Measurements from ENCODE around the gene CIAPIN1.
"Not testable (repeated sequence)": the region's sequence is repeated elsewhere in the genome, so short reads cannot be mapped to it uniquely, and the experiment has no call there.

Gene CIAPIN1

DNA sequence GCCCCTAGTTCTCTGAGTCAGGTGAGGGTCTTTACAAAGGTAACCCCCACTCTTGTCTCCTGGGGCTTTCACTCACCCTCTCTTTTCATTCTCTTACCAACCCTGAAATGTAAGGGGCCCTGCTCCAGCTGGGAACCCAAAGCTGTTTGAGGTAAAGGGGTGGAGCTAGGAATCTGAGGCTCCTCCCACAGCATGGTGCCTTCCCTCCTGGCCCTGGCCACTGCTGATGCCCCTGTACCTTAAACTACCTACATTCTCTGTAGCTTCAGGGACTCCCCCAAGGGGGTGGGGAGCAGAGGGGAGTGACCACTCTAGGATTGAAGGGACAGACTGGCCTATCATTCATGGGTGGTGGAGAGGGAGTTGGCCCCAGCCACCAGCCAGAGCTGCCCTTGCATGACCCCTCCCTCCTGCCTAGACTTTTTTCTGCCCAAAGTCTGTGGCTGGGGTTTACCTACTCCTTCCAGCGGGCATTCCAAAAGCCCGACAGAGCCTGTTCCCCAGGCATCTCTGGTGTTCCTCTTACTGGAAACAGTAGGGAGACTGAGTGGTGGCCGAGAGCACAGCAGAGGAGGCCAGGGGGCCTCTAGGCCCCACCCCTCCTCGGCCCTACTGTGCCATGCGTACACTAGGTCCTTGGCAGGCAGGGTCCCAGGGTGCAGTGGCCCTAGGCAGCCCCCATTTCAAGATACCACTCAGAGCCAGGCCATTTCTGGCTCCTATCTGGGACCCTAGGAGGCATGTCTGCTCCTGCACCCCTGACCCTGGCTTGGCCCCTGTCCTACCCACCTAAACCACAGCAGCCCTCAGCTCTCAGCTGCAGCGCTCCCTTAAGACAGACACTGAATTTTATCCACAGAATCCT is 29.6 kb upstream of the CIAPIN1 start:
- no peak for DNase-seq

DNA sequence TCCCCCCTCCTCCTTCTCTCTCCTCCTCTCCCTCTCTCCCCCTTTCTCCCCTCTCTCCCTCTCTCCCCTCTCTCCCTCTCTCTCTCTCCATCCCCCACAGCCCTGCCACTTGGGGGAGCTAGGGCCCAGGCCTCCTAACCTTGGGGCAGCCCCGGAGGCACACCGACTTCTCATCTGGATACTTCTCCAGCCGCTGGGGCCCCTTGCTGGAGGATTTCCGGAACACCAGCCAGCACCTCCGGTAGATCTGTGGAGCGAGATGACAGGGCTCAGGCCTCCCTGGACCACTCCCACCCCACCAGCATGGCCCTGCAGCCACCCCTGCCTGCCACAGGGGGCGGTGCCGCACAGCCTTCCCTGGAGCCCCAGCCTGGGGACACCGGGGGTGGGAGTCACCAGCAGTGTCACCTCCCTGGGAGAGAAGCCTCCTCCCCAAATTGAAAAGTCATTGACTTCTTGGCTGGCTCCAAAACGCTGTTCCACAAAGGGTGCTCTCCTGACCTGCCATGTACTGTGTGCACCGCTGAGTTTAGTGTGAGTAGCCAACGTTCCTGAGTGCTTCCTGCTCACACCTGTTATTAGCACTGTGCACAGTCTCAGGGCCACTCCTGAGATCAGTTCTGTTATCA is 28.6 kb upstream of the CIAPIN1 start:
- DNase-seq: peak; percentile 90

DNA sequence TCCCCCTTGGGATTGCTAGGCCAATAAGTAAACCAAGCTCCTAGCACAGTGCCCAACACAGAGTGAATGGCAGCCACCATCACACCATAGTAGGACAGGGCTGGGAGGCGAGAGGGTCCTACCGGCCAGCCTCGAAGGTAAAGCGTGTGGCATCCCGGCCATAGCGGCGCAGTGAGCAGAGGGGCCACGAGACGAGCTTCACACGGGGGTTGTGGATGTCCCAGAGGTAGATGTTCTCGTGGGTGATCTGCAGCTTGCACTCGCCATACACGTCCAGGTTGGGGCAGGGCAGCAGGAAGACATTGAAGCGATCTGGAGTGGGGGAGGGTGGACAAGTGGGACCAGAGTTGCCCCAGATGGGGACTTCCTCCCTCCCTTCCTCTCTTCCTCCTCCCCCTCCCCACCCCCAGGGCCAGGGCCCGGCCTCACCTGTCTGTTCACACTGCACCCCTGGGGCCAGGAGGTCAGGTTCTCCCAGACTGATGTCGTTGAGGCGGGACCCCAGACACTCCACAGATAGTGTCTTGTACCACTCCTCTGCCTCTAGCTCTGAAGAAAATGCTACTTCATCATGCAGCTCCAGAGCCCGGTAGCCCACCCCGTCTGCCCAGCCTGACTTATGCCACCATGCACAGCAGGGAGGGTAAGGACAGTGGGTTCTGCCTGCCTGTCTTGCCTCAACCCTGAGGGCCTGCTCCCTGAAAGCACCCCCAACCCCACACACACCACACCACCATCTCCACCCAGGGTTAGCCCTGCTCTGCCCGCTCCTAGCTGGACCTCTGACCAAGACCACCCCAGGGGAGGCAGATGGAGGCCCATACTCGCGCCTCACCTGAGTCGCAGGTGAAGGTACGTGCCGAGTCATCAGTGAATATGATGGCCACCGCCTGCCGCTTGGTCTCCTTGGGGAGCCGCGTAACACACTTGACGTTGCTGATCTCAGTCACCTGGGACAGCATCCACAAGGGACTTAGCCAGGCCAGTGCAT is 27.8 kb upstream of the CIAPIN1 start:
- DNase-seq: no peak

DNA sequence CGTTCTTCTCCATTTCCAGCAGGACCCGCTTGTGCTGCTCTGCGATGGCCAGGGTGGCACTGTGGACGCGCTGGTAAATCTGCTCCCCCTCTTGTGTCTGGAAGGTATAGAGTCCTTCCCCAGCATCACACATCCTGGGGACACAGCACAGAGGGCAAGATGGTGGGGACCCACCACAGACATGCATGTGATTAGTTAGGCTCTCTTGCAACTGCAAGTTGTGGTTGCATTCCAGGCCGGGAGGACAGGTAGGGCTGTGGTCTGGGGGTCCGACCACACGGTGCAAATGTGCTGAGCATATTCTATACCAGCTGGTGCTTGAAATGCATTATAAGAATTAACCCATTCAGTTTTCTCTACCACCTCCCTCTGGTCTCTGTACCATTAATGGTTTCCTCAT is 26.7 kb upstream of the CIAPIN1 start:
- DNase-seq: no peak

DNA sequence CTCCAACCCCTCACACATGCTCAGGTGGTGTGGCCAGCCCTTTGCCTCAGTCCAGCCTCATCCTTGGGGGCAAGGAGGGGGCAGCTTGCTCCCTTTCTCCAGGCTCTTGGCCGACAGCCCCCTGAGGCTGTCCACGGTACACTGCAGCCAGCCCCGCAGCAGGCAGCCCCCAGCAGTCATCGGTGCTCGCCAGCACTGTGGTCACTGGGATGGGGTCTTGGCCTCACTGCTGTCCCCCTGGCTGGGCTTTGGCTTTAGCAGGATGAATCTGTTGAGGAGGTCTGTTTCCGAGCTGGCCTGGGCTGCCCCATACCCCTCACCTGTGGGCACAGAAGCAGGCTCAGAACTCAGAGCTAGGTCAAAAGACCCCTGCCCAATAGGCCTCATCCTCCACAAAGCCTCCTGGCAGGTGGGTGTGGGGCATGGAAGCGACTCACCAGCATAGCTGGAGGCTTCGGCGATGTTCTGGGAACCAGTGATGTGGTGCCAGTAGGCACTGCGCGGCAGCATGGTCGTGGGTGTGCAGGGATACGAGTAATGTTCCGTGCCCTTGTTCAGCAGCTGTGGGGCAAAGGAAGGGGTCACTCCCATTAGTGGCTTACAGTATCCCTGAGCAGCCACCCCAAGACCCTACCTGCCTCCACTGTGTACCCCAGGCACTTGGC is 26.1 kb upstream of the CIAPIN1 start:
- peak; percentile 53 for DNase-seq

DNA sequence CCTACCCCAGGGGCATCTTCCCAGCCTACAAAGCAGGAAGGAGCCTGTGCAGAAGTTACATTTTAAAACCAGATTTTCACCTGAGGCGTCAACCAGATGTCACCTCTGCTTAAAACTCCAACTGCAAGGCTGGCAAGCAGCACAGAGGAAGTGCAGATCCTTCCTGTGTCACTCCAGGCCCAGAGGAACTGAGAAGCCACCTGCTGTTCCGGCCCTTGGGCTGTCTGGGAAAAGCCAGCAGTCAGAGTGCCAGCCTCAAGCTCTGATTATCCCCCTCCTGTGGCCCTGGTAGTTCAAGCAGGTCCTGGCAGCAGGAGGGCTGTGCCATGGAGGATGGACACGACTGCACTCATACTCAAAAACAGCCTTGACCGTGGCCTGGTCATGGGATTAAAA is 25.5 kb upstream of the CIAPIN1 start:
- DNase-seq: no peak

DNA sequence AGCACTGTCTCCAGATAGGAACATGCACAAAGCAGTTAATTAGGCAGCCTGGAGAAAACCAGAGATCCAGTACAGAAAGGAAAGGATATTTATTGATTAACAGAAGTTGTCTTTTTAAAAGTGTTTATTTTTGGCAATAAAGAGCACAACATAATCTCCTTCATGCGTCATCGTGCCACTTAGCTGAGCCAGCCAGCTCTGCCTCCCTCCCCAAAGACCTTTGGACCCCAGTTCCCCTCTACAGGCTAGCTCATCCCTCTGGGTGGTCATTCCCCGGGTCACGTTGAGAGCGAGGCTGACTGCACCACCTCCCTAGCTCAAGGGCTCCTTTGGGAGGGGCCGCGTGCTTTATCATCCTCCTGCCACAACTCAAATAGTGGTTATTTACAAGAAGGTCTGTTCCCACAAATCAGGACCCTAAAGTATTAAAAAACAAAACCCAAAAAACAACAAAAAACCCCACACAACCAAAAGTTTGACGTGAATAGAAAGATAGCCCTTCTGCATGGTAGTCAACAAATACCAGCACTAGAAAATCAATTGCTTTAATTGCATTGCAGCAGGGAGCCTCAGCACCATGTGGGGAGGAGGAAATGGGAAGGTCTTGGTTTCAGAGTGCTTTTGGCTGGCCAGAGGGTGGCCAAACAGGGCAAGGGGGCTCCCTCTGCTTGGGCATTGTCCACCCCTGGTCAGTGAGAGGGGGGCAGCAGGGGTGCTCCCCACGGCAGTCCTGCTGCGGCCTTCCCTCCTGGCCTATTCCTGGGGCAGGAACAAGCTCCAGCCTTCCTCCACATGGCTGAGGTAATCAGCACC is 24.9 kb upstream of the CIAPIN1 start:
- peak; percentile 41 for DNase-seq

DNA sequence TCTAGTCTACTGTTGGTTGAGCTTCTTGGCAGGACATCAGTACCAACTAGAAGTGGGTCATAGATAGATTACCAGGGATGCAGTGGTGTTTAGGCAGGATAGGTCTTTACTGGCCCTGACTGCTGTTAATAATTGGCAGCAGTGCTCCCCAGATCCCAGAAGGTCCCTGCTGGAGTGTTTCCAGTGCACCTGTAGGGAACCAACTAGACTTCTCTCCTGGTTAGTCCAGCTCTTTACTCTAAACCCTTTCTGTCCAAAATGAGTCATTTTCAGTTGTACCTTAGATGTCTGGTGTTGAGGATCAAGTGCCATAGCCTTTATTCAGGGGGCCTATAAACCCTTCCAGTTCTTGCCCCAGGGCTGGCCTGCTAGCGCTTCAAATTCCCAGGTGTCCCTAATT is 24.0 kb upstream of the CIAPIN1 start:
- no peak for DNase-seq

DNA sequence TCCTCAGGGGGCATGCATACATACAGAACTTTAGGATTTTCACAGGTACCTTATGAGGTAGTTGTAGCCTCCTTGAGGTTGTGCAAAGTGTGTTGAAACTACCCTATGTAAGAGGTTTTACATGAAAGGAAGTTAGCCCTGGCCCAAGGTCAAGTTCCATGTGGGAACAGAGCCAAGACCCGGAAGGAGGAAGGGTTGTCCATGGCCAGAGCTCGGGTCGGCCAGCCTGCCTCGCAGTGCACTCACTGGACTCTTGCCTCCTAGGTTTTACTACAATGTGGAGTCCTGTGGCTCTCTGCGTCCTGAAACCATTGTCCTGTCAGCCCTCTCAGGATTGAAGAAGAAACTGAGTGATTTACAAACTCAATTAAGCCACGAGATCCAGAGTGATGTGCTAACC is 23.5 kb upstream of the CIAPIN1 start:
- peak; percentile 35 for DNase-seq

DNA sequence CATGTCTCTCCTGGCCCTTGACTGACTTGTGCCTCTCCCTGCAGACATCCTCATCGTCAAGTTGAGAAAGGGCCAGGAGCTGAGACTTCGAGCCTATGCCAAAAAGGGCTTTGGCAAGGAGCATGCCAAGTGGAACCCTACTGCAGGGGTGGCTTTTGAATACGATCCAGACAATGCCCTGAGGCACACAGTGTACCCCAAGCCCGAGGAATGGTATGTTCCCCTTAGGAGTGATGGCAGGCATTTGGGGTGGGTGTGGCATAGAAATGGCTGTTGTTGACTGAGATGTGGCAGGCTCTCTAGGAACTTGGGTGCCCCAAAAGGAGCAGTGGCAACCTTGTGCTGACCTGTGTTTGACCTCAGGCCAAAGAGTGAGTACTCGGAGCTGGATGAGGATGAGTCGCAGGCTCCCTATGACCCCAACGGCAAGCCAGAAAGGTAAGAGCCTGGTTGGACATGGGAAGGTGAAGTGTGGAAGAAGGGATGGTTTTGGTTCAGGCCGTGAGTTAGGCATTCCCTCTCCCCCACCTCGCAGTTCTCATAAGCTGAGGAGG is 22.8 kb upstream of the CIAPIN1 start:
- peak; percentile 52 for DNase-seq

DNA sequence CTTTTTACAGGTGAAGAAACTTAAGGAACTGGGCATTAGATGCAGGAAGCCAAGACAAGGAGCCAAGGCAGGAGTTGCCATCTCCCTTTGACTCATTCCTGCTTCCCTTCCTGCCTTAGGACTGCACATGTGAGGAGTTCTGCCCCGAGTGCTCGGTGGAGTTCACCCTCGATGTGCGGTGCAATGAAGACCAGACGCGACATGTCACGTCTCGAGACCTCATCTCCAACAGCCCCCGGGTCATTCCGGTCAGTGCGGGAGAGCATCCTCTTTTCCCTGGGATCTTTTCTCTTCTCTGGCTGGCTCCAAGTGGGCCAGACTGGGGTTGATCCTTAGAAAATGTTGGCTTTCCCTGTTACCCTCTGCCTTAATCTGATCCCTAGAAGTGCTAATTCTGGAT is 21.9 kb upstream of the CIAPIN1 start:
- peak; percentile 49 for DNase-seq

DNA sequence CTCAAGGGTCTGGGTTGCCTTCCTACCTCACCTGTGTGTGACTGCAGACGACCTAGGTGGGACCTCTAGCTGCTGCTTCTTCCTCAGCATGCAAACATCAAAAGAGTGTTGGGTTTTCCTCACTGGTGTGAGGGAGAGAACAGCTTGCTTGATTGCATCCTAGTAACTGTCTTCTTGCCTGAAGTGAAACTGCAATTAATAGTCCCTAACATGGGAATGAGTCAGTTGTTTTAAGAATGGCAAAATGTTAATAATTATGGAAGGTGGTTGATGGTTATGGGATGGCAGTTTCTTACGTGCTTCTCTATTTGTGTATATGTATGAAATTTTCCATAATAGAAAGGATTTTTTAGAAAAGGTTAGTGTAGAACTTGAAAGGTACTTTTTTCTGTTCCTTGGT is 21.2 kb upstream of the CIAPIN1 start:
- DNase-seq: no peak

DNA sequence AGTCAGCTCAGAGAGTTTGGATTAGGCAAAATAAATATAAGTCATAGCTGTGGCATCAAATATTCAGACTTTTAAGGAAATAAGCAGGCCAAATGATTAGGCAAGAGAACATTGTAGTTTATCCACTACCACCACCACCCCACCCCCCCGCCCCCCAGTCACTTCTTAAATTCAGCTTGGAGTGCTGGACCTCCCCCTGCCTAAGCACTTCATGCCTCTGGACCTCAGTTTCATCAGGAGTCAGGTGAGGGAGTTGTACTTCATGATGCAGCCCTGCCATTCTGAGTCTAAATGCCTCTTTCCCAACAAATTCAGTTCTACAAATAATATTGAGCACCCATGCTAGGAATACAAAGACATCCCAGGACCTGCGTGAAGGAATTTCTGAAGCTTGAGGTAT is 17.3 kb upstream of the CIAPIN1 start:
- DNase-seq: no peak

DNA sequence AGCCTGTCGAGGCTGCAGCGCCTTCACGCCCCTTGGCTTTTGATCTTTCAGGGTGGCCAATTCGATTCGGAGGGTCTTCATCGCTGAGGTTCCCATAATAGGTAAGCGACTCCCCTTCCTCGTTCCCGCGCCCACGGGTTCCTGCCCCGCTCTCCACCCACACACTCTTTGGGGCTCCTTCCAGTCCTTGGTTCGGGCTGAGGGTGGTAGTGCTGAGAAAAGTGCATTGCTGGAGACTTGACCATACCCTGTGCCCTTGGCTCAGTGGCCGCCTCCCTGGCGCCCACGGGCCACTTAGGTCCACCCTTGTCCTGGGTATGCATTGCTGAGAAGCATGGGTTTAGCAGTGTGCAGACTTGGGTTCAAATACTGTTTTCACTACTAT is 15.8 kb upstream of the CIAPIN1 start:
- DNase-seq: no peak

DNA sequence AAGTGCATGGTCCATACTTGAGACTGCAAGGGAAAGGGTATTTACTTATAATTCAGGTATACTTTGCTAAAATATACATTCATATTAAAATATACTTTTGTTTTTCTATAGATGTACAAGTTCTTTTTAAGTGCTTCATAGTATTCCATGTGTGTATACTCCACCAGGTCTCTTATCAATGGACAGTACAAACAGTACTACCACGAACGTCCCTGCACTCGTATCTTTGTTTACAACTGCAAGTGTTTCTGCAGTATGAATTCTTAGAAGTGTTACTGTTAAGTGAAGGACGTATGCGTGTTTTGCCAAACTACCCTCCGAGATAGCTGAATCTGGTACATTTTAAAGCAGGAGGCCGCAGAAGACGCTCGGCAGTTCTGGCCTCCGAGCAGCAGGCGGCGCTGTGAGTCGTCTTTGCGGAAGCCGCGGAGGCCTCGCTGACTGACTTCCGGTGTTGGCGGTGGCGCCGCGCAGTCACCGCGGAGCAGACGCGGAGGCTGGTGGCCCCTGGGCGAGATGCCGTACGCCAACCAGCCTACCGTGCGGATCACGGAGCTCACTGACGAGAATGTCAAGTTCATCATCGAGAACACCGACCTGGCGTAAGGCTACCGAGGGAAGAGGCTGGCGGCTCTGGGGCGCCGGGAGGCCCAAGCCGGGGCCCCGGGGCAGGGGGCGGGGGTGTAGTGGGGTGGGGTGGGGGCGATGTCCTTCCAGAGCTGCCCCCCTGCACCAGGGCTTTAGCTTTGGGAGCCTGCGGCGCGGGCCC is 15.2 kb upstream of the CIAPIN1 start, which contains the start of gene POLR2C:
POLR2C (plus strand) TSS at position 471 of the 769 bp plus-strand sequence; CDS start at position 517, 46 bp downstream.
- peak; percentile 98 for DNase-seq

DNA sequence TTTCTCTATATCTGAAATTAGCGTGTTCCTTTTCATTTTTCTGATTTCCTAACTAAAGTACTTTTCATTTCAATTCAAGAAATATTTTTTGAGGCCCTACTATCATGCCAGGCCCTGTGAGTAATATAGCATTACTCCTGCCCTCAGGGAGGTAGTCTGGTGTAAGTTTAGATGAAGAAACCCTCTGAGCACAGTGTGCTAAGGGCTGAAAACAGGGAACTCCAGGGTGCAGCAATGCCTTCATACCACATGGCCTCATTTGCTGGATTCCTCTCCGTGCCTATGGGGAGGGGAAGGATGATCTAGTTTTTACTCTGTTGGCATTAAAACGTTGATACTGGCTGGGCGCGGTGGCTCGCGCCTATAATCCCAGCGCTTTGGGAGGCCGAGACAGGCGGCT is 4.8 kb upstream of the CIAPIN1 start:
- DNase-seq: no peak

DNA sequence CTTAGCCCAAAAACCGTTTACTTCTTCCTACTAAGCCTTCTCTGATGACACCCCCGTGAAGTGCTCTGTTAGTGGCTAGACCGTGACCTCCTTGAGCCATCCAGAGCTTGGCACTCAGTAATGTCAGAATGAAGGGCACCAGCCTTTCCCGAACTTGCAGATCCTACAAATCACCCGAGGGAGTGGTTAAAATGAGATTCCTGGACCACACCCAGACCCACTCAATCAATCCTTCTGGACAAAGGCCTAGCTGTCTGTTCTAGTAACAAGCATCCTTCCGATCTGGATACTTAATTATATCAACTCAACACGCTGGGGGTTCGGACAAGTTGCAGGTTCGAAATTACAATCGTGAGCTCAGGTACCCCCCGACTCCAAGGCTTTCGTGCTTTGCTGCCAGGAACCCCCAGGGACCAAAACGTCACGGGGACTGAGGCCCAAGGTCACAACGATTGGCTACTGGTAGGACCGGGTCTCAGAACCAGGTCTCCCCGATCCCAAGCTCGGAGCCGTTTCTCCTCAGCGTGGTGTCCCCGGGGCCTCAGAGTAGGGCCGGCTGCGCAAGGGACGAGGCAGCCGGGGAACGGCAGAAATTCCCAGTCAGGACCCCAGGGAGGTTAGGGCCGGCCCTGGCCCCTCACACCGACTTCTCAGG is 527 bp downstream of the CIAPIN1 start:
- no peak for DNase-seq

DNA sequence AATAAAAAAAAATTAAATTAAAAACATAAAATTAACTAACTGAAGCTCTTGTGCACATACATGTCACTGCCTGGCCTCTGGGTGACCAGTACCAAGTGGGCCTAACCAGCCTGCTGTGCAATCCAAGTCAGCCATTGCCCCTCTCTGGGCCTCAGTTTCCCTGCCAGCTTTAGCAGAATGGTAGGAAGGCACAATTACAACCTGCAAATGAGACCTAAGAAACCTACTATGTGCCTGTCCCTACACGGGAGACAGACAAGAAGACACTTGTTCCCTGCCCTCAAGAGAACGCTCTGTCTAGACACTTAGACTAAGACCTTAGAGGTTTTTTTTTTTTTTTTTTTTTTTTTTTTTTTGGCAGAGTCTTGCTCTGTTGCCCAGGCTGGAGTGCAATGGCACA is 1.7 kb downstream of the CIAPIN1 start:
- DNase-seq: no peak

DNA sequence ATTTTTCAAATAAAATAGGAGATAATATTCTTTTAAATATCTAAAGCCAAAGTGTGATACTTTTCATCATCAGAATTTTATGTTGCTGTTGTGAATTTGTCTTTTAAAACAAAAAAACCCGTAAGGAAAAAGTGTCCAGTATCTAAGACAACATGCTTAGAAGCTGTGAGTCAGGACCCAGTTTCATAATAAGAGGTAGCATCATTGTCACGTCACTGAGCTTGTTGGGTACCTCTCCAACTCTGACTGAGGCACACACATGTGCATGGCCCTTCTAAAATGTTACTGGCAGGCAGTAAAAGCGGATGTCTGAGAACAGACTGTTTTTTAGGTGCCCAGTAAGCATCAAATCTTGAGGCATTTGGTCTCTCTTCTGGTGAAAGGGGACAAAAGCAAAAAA is 2.5 kb downstream of the CIAPIN1 start:
- no peak for DNase-seq

DNA sequence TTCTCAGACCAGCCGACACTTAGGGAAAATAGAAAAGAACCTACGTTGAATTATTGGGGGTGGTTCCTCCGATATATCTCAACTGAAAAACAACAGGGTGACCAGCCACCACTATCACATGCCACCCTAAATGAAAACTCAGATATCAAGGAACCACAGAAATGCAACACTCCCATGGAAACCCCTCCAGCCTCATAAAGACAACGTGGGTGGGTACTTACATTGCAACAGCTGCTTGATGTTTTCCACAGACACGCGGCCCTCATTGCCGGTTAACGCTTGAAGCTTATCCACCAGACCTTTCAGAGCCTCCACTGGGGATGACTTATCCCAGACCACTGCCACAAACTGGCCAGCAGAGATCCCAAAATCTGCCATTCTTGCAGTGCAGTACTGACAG is 6.6 kb downstream of the CIAPIN1 start:
- not testable (repeated sequence) for DNase-seq

Data from activated CD8-positive, alpha-beta memory T cell treated with anti-CD3 and anti-CD28 coated beads for 24 hours (primary cell).